Measurements from ENCODE around the gene VAMP2.
A peak's percentile ranks its signal among the peaks of the same experiment; 100 is the strongest.

VAMP2 gene

GRCh38 chr17:8119581-8120519, 42.9 kb downstream of the VAMP2 start (continued):
- TF ChIP-seq ZBTB6 (tag by site-specific recombination; IDR thresholded peaks at IDR 0.05), result peak; percentile 98
- TF ChIP-seq ZNF24 (tag by site-specific recombination; IDR thresholded peaks at IDR 0.05), result peak; percentile 74
- no peak for TF ChIP-seq ZNF114 (tag by site-specific recombination; IDR thresholded peaks at IDR 0.05)
- no peak for TF ChIP-seq PRDM2 (tag by site-specific recombination; IDR thresholded peaks at IDR 0.05; ENCODE audit: borderline replicate concordance)
- no peak for TF ChIP-seq ZNF174 (tag by site-specific recombination; IDR thresholded peaks at IDR 0.05)
- no peak for TF ChIP-seq GLIS1 (tag by site-specific recombination; IDR thresholded peaks at IDR 0.05)
- no peak; the same call in 1 of the 2 replicates for TF ChIP-seq ZNF76 (tag by site-specific recombination; IDR thresholded peaks at IDR 0.05; ENCODE audit: borderline replicate concordance, low read depth)
- TF ChIP-seq GLI2 (tag by site-specific recombination; IDR thresholded peaks at IDR 0.05; ENCODE audit: borderline replicate concordance, low read depth), result peak; percentile 15; the same call in 1 of the 2 replicates
- peak; percentile 70 for TF ChIP-seq TSHZ1 (tag by site-specific recombination; IDR thresholded peaks at IDR 0.05; ENCODE audit: borderline replicate concordance)
- TF ChIP-seq OVOL3 (tag by site-specific recombination; IDR thresholded peaks at IDR 0.05), result peak; percentile 53; the same call in 1 of the 2 replicates
- TF ChIP-seq ZNF664 (tag by site-specific recombination; IDR thresholded peaks at IDR 0.05), result peak; percentile 77
- peak; percentile 20; the same call in 1 of the 2 replicates for TF ChIP-seq KLF8 (tag by site-specific recombination; IDR thresholded peaks at IDR 0.05)
- TF ChIP-seq ZFHX2 (tag by site-specific recombination; conservative IDR thresholded peaks at IDR 0.05), result no peak
- TF ChIP-seq ZNF324 (tag by site-specific recombination; IDR thresholded peaks at IDR 0.05), result peak; percentile 27; the same call in 1 of the 2 replicates
- TF ChIP-seq ZNF488 (tag by site-specific recombination; IDR thresholded peaks at IDR 0.05), result no peak
- TF ChIP-seq MEIS1 (CRISPR knock-in tag; IDR thresholded peaks at IDR 0.05; ENCODE audit: borderline replicate concordance), result 0 out of 2 replicates have a peak, but pooled peaks have one; percentile 46
- TF ChIP-seq KLF17 (tag by site-specific recombination; IDR thresholded peaks at IDR 0.05), result peak; percentile 39
- TF ChIP-seq ZNF626 (tag by site-specific recombination; IDR thresholded peaks at IDR 0.05), result no peak
- TF ChIP-seq ELK4 (IDR thresholded peaks at IDR 0.05; ENCODE audit: borderline replicate concordance, low read depth, low read length), result no peak
- peak; percentile 83 for TF ChIP-seq ZBTB44 (tag by site-specific recombination; IDR thresholded peaks at IDR 0.05)
- TF ChIP-seq KLF10 (tag by site-specific recombination; IDR thresholded peaks at IDR 0.05), result peak; percentile 63
- TF ChIP-seq ZNF2 (tag by site-specific recombination; IDR thresholded peaks at IDR 0.05), result no peak

Data from HEK293 (cell line).